Measurements from ENCODE around the gene EEFSEC. TPM values are rescaled to one million over a fixed set of nuclear protein-coding genes. Genes with fewer than 3 reads are reported as not detected.

The EEFSEC gene
- total RNA-seq, 3 donors from 2014 or later: 20.2 to 23.9 (median 21.9) TPM

DNA sequence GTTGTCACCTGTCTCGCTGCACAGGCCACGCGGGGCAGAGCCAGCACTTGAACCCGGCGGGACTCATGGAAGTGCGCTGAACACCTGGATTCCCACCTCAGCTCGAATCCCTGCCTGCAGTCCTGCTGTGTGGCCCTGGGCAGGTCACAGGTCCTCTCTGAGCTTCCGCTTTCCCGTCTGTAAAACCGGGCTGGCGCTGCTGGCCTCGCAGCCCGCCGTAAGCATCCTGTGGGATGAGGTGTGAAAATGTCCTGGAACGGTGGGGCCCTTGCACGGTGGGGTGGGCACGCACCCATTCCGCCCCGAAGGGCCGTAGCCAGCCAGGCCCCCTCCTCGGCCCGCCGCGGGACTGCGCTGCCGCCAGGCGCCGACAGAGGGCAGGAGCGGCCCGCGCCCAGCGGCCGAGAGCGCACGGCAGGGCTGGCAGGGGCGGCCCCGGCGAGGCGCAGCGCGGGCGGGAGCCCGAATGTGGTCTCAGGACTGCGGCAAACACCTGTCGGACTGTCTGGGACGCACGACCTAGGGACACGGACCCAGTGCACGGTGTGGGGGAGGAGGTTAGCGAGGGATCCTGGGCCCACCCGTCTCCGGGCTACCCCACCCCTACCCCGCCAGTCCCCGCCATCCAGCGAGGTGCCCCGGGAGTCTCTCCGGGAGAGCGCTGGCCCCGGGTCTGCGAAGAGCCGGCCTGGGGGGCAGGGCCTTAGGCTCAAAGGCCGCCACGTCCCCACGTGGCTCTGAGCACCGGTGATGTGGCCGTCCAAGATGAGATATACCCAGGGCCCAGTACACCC, 273.0 kb downstream of the EEFSEC start:
- Mint-ChIP-seq H3K9me3 (no peaks in the 10 kb centered on the region), H3K4me3 (no peak overlapping the region), H3K36me3 (ENCODE audit: insufficient read depth) (no peaks in the 10 kb centered on the region), H3K4me1 (ENCODE audit: low read depth) (no peaks in the 10 kb centered on the region), H3K27me3 (ENCODE audit: low read depth) (peaks cover 23% of the 10 kb centered on the region)
- DNase-seq: peak; percentile 51
- peak; percentile 92 for ATAC-seq

DNA sequence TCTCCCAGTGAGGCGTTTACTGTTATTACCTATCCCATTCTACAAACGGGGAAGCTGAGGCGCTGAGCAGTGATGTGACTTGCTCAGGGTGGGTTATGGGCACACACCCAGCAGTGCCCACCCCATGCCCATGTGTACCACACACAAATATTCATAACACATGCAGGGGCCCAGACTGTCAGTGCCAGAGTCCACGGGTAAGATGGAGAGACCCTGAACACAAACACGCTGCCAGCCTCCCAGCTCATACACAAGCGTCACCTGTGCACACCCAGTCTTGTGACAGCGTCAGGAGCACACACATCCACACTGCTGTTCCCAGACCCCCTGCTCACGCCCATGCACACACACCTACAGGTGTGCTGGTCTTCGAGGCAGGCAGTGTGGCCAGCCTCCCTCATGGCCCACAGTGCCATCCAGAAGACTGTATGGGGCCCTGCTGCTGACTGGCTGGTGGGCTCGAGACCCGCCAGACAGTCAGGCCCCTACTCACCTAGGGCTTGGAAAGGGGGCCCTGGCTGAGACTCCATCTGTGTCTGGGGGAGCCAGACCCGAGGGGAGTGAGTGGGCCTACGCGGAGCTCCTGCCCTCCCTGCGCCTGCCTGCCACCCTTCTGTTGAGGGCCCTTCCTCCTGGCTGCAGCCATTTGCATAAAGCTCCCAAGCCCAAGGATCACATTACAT, 274.0 kb downstream of the EEFSEC start:
- Mint-ChIP-seq H3K36me3 (ENCODE audit: insufficient read depth) (no peaks in the 10 kb centered on the region), H3K4me1 (ENCODE audit: low read depth) (peaks cover 8% of the 10 kb centered on the region), H3K4me3 (no peak overlapping the region), H3K9me3 (no peaks in the 10 kb centered on the region), H3K27me3 (ENCODE audit: low read depth) (peaks cover 32% of the 10 kb centered on the region)
- ATAC-seq: no peak
- no peak for DNase-seq

DNA sequence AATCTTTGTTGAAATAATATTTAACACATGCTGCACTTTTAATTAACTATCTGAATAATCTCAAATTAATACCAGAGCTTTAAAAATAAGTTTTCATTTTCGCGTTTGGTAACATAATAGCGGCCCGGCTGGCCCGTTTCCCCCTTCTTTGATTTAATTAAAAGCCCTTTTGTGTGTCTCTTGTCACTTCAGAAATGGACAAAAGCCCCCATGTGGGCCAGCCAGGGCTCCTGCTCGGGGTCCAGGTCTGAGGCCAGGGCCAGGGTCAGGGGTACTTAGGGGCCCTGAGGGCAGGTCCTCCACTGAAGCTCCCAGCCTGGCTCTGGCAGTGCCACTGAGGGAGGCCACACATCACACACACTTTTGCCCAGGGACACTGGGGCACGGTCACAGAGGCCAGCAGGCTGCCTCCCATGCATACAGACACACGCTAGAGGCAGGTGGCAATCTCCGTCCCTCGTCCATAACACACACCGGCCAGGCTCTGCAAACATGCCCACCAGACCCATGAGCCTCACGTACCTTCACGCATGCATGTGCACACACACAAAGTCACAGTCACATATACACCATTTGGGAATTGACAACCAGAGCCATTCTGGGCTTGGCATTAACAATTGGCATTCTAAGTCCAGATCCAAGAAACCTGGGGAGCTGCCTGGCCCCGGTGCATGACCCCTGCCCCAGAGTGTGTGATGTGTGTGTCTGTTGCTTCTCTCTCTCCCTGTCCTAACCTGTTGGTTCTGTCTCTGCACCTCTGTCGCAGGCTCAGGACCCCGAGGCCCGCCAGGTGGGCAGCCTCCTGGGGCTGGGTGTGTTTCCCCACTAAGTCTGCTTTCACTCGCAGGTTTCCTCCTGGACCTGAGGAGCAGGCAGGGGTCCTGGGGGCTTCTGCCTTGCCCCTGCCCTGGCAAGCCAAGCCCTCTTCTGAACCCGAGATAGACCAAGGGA, 274.9 kb downstream of the EEFSEC start:
- H3K4me1 Mint-ChIP-seq (ENCODE audit: low read depth): peaks cover 9% of the 10 kb centered on the region
- ATAC-seq: no peak

DNA sequence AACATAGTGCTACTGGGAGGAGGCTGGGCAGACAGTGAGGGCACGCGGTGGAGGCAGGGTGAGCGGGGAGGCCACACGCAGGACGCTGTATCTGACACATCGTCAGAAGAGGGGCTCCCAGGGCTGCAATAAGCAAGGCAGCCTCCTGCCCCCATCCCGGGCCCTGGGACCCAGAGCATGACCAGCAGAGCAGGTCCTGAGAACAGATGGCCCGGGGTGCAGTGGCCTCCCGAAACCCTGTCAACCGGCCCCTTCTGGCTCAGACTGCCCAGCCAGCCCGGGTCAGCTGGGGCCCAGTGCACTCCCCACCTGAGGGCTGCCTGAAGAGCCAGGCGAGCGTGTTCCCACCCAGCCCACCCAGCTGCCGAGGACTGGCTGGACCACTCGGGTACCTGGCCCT, 276.0 kb downstream of the EEFSEC start:
- H3K4me1 Mint-ChIP-seq (ENCODE audit: low read depth): peaks cover 9% of the 10 kb centered on the region
- DNase-seq (no peak), ATAC-seq (no peak)
- H3K36me3 Mint-ChIP-seq (ENCODE audit: insufficient read depth): no peaks in the 10 kb centered on the region
- H3K27me3 Mint-ChIP-seq (ENCODE audit: low read depth): peaks cover 43% of the 10 kb centered on the region
- H3K9me3 Mint-ChIP-seq: no peaks in the 10 kb centered on the region
- H3K4me3 Mint-ChIP-seq: no peak overlapping the region

More for the DNA sequence above, 274.9 kb downstream of the EEFSEC start:
- DNase-seq: no peak
- no peaks in the 10 kb centered on the region for H3K9me3 Mint-ChIP-seq
- no peak overlapping the region for H3K4me3 Mint-ChIP-seq
- H3K27me3 Mint-ChIP-seq (ENCODE audit: low read depth): peaks cover 35% of the 10 kb centered on the region
- H3K36me3 Mint-ChIP-seq (ENCODE audit: insufficient read depth): no peaks in the 10 kb centered on the region

DNA sequence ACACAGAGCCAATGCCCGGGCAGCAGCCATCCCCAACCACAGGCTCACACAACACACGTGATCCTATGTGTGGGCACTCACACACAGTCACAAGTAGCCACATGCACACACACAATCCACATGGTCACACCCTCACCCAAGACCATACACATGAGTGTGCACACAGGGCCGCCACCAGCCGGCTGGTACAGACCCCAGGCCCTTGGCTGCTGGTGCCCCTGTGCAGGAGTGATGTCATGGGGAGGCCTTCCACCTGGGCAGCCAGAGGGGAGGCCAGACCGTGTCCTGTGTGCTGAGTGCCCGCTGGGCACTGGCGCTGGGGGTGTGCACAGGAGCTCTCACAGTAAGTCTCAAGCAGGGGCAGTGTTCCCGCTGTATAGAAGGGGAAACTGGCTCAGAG, 276.5 kb downstream of the EEFSEC start:
- Mint-ChIP-seq H3K4me3 (no peak overlapping the region), H3K4me1 (ENCODE audit: low read depth) (peaks cover 9% of the 10 kb centered on the region), H3K9me3 (no peaks in the 10 kb centered on the region), H3K27me3 (ENCODE audit: low read depth) (peaks cover 43% of the 10 kb centered on the region), H3K36me3 (ENCODE audit: insufficient read depth) (no peaks in the 10 kb centered on the region)
- ATAC-seq (no peak), DNase-seq (no peak)

DNA sequence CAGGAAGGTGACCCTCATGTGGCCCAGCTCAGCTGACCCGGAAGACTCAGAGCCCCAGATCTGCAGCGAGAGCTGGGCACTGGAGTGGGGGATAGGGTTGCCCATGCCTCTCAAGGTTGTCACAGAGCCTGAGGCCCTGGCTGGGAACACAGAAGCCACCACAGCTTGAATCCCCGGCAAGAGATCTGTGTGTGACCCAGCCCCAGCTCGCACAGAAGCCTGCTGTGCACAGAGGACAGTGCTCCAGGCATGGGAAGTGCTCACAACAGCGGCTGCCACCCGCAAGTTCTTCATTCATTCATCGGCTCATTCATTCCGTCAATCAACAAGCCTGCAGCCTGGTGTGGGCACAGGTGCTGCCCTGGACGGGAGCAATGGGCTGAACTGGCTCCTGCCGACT, 277.0 kb downstream of the EEFSEC start:
- Mint-ChIP-seq H3K27me3 (ENCODE audit: low read depth) (peaks cover 47% of the 10 kb centered on the region), H3K9me3 (no peaks in the 10 kb centered on the region), H3K4me3 (no peak overlapping the region), H3K4me1 (ENCODE audit: low read depth) (peaks cover 9% of the 10 kb centered on the region), H3K36me3 (ENCODE audit: insufficient read depth) (no peaks in the 10 kb centered on the region)
- ATAC-seq (no peak), DNase-seq (no peak)

DNA sequence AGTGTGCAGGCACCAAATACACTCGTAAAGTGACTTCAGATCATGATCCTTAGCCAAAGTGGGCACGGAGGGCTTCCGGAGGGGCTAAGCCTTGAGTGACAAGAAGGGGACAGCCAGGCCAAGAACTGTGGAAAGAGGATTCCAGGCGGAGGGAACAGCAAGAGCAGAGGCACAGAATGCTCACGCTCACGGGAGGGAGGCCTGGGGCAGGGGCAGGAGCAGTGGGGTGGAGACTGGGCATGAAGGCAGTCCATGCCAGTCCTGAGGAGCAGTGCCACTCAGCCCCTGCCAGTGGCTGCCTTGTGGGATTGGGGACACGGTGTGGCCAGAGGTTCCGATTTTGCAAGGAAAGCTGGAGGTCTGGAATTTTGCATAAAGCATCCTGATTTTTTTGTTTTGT, 277.4 kb downstream of the EEFSEC start:
- Mint-ChIP-seq H3K4me3 (no peak overlapping the region), H3K4me1 (ENCODE audit: low read depth) (peaks cover 9% of the 10 kb centered on the region), H3K9me3 (no peaks in the 10 kb centered on the region), H3K36me3 (ENCODE audit: insufficient read depth) (no peaks in the 10 kb centered on the region), H3K27me3 (ENCODE audit: low read depth) (peaks cover 47% of the 10 kb centered on the region)
- no peak for ATAC-seq
- no peak for DNase-seq

DNA sequence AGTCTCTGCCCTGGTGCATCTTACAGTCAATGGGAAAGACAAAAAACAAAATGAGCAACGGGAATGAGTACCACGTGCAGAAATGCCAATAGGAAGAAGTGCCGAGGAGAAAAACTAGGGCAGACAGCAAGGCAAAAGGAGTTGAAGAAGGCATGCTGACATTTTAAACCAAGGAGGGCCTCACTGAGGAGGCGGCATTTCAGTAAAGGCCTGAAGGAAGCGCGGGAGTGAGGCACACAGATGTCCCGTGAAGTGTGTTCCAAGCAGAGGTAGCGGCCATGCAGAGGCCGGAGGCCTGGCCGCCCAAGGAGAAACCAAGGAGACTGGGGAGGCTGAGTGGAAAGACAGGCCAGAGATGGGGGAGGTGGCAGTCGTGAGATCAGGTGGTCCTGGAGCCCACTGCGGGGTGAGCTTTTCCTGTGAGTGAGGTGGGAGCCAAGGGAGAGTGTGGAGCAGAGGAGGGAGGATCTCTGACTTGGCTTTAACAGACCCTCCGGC, 278.6 kb downstream of the EEFSEC start:
- Mint-ChIP-seq H3K36me3 (ENCODE audit: insufficient read depth) (no peaks in the 10 kb centered on the region), H3K27me3 (ENCODE audit: low read depth) (peaks cover 52% of the 10 kb centered on the region), H3K4me3 (no peak overlapping the region), H3K9me3 (no peaks in the 10 kb centered on the region), H3K4me1 (ENCODE audit: low read depth) (peaks cover 9% of the 10 kb centered on the region)
- no peak for DNase-seq
- no peak for ATAC-seq

DNA sequence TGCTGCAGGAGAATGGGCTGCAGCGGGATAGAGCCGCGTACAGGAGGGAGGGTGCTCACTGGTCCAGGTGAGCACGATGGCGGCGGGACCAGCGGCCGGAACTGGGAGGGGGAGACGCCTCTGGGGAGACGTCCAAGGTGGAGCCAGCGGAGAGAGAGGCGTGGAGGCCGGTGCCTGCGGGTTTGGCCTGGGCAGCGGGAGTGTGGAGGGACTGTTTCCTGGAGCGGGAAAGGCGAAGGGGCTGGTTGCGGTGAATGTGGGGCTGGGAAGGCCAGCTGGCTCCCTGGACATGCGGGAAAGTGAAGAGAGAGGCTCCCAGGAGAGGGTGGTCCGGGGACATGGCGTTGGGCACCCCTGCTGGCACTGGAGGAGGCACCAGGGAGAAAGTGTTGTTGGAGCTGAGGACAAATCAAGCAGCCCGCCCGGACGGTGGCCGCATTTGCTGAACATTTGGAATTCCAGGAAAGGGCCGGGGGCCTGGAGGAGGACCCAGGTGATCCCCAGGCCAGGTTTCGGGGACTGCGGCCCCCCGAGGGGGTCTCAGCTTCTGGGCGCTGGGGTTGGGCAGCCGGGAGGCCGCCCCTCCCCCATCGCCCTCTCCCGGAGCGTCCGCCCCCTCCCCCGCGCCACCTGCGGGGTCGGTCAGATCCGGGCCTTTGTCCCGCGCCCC, 279.2 kb downstream of the EEFSEC start:
- H3K36me3 Mint-ChIP-seq (ENCODE audit: insufficient read depth): no peaks in the 10 kb centered on the region
- ATAC-seq: peak in 1 of 2 donors; percentile 6
- H3K4me3 Mint-ChIP-seq: no peak overlapping the region
- no peak for DNase-seq
- H3K4me1 Mint-ChIP-seq (ENCODE audit: low read depth): peaks cover 9% of the 10 kb centered on the region
- no peaks in the 10 kb centered on the region for H3K9me3 Mint-ChIP-seq
- H3K27me3 Mint-ChIP-seq (ENCODE audit: low read depth): peaks cover 48% of the 10 kb centered on the region

DNA sequence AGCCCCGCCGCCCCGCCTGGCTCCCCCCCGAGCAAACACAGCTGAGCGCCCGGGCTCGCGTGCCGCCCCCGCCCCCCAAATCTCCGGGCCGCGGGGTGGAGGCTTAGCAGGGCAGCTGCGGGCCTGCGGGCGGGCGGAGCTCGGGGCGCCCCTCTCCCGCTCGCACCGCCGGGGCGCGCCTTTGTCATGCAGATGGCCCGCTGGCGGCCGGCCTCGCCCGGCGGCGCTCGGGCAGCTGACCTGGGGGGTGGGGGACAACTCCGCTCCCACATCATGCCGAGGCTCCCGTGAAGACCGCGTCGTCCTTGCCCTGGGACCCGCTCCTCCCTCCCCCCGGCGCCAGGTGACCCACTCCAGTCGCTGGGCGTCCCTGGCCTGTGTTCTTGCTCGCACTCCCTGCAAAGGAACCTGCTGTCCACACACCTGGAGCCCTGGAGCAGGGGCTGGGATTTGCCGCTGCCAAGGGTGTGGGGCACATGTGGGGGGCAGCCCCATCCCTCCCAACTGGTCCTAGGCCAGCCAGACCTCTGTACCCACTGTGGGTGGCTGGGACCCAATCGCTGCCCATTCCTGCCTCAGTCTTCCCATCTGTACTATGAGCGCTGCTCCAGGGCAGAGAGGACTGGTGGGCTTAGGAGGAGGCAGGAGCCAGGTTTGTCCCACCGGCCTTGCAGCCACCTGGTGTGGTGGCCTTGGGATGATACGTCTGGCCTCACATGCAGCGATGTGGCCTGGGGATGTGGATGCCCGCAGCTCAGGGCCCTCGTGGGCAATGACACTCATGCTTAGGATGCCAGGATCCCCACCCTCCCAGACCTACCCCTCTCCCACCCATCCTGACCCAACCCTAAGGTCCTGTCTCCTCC, 279.9 kb downstream of the EEFSEC start:
- DNase-seq (no peak), ATAC-seq (peak in 1 of 2 donors; percentile 24)
- H3K36me3 Mint-ChIP-seq (ENCODE audit: insufficient read depth): no peaks in the 10 kb centered on the region
- peaks cover 9% of the 10 kb centered on the region for H3K4me1 Mint-ChIP-seq (ENCODE audit: low read depth)
- peaks cover 47% of the 10 kb centered on the region for H3K27me3 Mint-ChIP-seq (ENCODE audit: low read depth)
- H3K9me3 Mint-ChIP-seq: no peaks in the 10 kb centered on the region
- no peak overlapping the region for H3K4me3 Mint-ChIP-seq

DNA sequence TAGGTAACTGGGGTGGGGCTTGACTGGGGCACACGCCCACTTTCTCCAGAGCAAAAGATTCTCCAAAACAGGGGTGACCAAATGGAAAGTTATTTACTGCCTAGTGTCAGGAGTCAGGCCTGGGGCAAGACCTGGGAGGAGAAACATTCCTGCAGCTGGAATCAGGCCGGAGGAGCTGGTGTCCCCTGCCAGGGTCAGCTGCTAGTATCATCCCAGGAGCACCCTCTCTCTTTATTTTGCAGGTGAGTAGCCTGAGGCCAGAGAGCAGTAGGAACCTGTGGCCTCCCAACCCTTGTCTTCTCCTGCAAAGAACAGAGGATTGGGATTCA, 280.5 kb downstream of the EEFSEC start:
- DNase-seq: no peak
- Mint-ChIP-seq H3K9me3 (no peaks in the 10 kb centered on the region), H3K36me3 (ENCODE audit: insufficient read depth) (no peaks in the 10 kb centered on the region), H3K27me3 (ENCODE audit: low read depth) (peaks cover 46% of the 10 kb centered on the region), H3K4me3 (no peak overlapping the region), H3K4me1 (ENCODE audit: low read depth) (peaks cover 9% of the 10 kb centered on the region)
- ATAC-seq: no peak

DNA sequence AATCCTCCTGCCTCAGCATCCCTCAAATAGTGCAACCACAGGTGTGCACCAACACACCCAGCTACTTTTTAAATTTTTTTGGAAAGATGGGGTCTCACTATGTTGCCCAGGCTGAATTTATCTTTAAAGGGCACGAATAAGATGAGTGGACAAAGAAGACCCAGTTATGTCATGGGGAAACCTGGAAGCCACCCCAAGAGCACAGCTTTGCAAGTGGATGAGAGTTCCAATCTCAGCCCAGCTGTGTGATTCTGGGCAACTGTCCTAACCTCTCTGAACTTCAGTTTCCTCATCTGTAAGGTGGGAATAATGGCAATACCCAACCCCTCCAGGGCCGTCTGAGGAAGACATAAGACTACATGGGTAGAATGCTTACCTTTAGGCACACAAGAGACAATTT, 281.2 kb downstream of the EEFSEC start:
- H3K27me3 Mint-ChIP-seq (ENCODE audit: low read depth): peaks cover 50% of the 10 kb centered on the region
- ATAC-seq: no peak

DNA sequence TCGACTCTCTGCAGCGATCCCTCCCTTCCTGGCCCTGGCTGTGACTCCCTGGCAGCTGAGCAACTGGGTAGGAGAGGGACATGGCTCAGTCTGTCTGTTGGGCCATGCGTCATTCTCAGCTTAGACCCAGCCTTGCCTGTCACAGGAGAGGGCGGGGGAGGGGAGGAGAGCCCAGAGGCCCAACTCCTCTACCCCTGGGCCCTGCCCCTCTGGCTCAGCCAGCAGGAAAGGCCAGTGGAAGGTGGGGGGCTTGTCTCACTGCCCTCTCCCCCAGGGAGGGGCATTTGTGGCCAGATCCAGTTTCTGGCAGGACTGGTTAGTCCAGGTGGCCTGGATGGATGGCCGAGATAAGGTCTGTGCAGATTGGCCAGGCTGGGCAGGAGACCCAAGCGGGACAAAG, 281.8 kb downstream of the EEFSEC start:
- Mint-ChIP-seq H3K27me3 (ENCODE audit: low read depth) (peaks cover 51% of the 10 kb centered on the region), H3K4me3 (no peak overlapping the region), H3K9me3 (no peaks in the 10 kb centered on the region), H3K36me3 (ENCODE audit: insufficient read depth) (no peaks in the 10 kb centered on the region), H3K4me1 (ENCODE audit: low read depth) (peaks cover 9% of the 10 kb centered on the region)
- ATAC-seq (no peak), DNase-seq (no peak)

More for the DNA sequence above, 281.2 kb downstream of the EEFSEC start:
- H3K9me3 Mint-ChIP-seq: no peaks in the 10 kb centered on the region
- H3K36me3 Mint-ChIP-seq (ENCODE audit: insufficient read depth): no peaks in the 10 kb centered on the region
- H3K4me3 Mint-ChIP-seq: no peak overlapping the region
- peaks cover 9% of the 10 kb centered on the region for H3K4me1 Mint-ChIP-seq (ENCODE audit: low read depth)
- DNase-seq: no peak

Data from activated T-cell treated with anti-CD3 and anti-CD28 coated beads, Interleukin-2, amount 50 U/mL, for 4 hours (primary cell).